Activated CD8-positive, alpha-beta T cell treated with anti-CD3 and anti-CD28 coated beads for 36 hours (primary cell): Measurements from ENCODE around the gene NPBWR2. TPM values are rescaled to one million over a fixed set of nuclear protein-coding genes. Genes with fewer than 3 reads are reported as not detected.
"Not testable (repeated sequence)": the region's sequence is repeated elsewhere in the genome, so short reads cannot be mapped to it uniquely, and the experiment has no call there.

Experiments
- ATAC-seq: fragments of 200-7000 bp; cut with Tn5 transposase; one replicate; pipeline ENCODE4 v1.10.0; 2021; ENCODE audit warnings: mild to moderate bottlenecking, moderate library complexity
- CTCF ChIA-PET: fragments of 350-600 bp; sonication (Branson Sonifier 250); formaldehyde crosslinking; loops from one replicate; lab custom pipeline; 2021; ENCODE audit warnings: antibody characterized with exemption; lab: Charles Lee
- POLR2A ChIA-PET: fragments of 350-600 bp; sonication (Branson Sonifier 250); formaldehyde crosslinking; loops from one replicate; lab custom pipeline; 2021; ENCODE audit warnings: antibody characterized with exemption; lab: Charles Lee
- DNase-seq: peaks from one replicate; pipeline ENCODE4 v3.0.0-alpha.2; 2020
- H3K27ac Mint-ChIP-seq: one replicate; pipeline ENCODE4 v1.8.0; 2021; ENCODE audit warnings: mild to moderate bottlenecking, mixed read lengths
- H3K27me3 Mint-ChIP-seq: one replicate; pipeline ENCODE4 v1.8.0; 2021; ENCODE audit warnings: mixed read lengths
- H3K36me3 Mint-ChIP-seq: one replicate; pipeline ENCODE4 v1.8.0; 2021; ENCODE audit warnings: low read depth, mixed read lengths
- H3K4me1 Mint-ChIP-seq: one replicate; pipeline ENCODE4 v1.8.0; 2021; ENCODE audit warnings: low read depth, mixed read lengths
- H3K4me3 Mint-ChIP-seq: one replicate; pipeline ENCODE4 v1.8.0; 2021; ENCODE audit warnings: mild to moderate bottlenecking, moderate library complexity, mixed read lengths
- H3K9me3 Mint-ChIP-seq: one replicate; pipeline ENCODE4 v1.8.0; 2021; ENCODE audit warnings: mixed read lengths
- CTCF ChIP-seq: fragments of 200-600 bp; IDR thresholded peaks from one replicate; pipeline ENCODE4 v1.8.0; 2022; ENCODE audit warnings: antibody characterized with exemption, mild to moderate bottlenecking
- intact Hi-C: fragments of 100-400 bp; cut with micrococcal nuclease; formaldehyde crosslinking; loops from one replicate; pipeline ENCODE4 v1.10.0; 2022
- total RNA-seq, 2 experiments: library from RNA; stranded (reverse); gene quantifications; one replicate each; pipeline ENCODE4 v1.2.3, GENCODE V29; 2021

NPBWR2 gene
- total RNA-seq, 2 experiments from 2014 or later = not detected

- ATAC-seq (no peak), DNase-seq (no peak)
- Mint-ChIP-seq H3K9me3 (no peaks in the 10 kb centered on the region), H3K36me3 (no peaks in the 10 kb centered on the region), H3K27me3 (peaks cover 7% of the 10 kb centered on the region), H3K4me1 (peaks cover 9% of the 10 kb centered on the region), H3K27ac (no peak overlapping the region), H3K4me3 (no peak overlapping the region)
- no peak for TF ChIP-seq CTCF
- ChIA-PET CTCF (interaction anchor here (1.0 to 4.2 kb wide), 11 partner anchors 9 to 336 kb away, joined by 3 to 61 read pairs (median 6); partner anchors contain the start of genes LKAAEAR1, OPRL1 and RGS19), POLR2A (no interaction called here)
- intact Hi-C loops = loop anchor here (5.0 kb wide), 1 partner anchor 39 kb away; the partner anchor contains the start of genes LKAAEAR1 and OPRL1
Measured at GRCh38 chr20:64121586-64121985, 14.2 kb upstream of the NPBWR2 start.

GRCh38 chr20:64119681-64120341, 12.4 kb upstream of the NPBWR2 start:
- Mint-ChIP-seq H3K4me3 (peak overlapping the region; percentile 51), H3K36me3 (no peaks in the 10 kb centered on the region), H3K27me3 (peaks cover 7% of the 10 kb centered on the region), H3K4me1 (peaks cover 9% of the 10 kb centered on the region), H3K27ac (peak overlapping the region; percentile 80), H3K9me3 (no peaks in the 10 kb centered on the region)
- ATAC-seq = peak; percentile 17
- CTCF ChIA-PET = interaction anchor here (0.6 to 4.2 kb wide), 24 partner anchors 9 to 623 kb away, joined by 3 to 61 read pairs (median 4); partner anchors contain the start of genes C20orf204, LKAAEAR1, NPBWR2 and OPRL1
- peak; percentile 15 for DNase-seq
- intact Hi-C loops = loop anchor here (5.0 kb wide), 1 partner anchor 38 kb away; the partner anchor contains the start of genes LKAAEAR1 and OPRL1
- no peak for TF ChIP-seq CTCF
- POLR2A ChIA-PET = interaction anchor here (0.8 to 1.6 kb wide), 4 partner anchors 17 to 136 kb away, joined by 3 to 4 read pairs (median 3); partner anchors contain the start of gene LKAAEAR1

- POLR2A ChIA-PET = interaction anchor here (1.2 to 1.6 kb wide), 3 partner anchors 17 to 137 kb away, joined by 3 to 4 read pairs (median 3); partner anchors contain the start of gene LKAAEAR1
- Mint-ChIP-seq H3K4me1 (peaks cover 9% of the 10 kb centered on the region), H3K27me3 (peaks cover 7% of the 10 kb centered on the region), H3K4me3 (no peak overlapping the region), H3K36me3 (no peaks in the 10 kb centered on the region), H3K27ac (no peak overlapping the region), H3K9me3 (no peaks in the 10 kb centered on the region)
- CTCF ChIA-PET = interaction anchor here (1.1 to 4.2 kb wide), 7 partner anchors 12 to 145 kb away, joined by 3 to 61 read pairs (median 8); partner anchors contain the start of genes C20orf204 and LKAAEAR1
- no peak for ATAC-seq
- intact Hi-C loops = no loop called here
- TF ChIP-seq CTCF = no peak
- DNase-seq = no peak
Measured at GRCh38 chr20:64119301-64119680, 11.9 kb upstream of the NPBWR2 start.

GRCh38 chr20:64117432-64117777, 10.0 kb upstream of the NPBWR2 start:
- H3K9me3 Mint-ChIP-seq, intact Hi-C loops, DNase-seq, H3K4me3 Mint-ChIP-seq, H3K27me3 Mint-ChIP-seq, ATAC-seq, POLR2A ChIA-PET, H3K27ac Mint-ChIP-seq, H3K4me1 Mint-ChIP-seq, H3K36me3 Mint-ChIP-seq: not testable (repeated sequence)
- CTCF ChIA-PET = interaction anchor here (1.7 kb wide), 1 partner anchor 34 kb away, joined by 5 read pairs; the partner anchor contains the start of gene LKAAEAR1

DNA sequence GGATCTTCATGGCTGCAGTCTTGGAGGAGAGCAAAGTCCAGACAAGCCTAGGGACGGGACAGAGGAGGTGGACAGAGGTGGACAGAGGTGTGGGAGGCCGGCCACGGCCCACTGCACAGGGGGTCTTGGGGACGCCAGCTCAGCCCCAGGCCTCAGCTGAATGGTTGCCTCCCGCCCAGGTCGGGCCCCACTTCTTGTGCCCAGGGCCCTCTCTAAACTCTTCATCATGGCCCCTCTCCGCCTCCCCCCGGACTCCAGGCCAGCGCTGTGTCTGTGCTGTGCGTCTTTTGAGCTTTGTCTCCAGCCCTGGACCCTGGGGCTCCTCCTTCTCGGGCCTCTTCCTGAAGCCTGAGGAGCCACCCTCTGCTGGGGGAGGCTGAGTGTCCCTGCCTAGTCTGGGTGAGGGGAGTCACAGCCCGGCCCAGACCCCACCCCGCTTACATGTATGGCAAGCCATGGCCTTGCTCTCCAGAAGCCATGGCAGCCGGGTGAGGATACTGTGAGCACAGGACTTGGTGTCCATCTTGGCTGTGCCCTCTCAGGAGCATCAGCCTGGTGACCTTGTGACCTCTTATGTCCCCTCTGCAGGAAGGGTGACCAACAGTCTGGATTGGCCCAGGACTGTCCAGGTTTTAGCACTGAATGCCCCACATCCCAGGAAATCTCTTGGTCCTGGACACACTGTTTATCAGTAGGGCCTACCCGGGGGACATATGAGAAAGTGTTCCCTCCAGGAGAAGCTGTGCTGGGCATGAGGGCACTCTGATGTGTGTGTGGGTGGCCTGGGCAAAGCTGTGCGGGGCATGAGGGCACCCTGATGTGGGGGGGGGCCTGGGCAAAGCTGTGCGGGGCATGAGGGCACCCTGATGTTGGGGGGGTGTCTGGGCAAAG, 9.4 kb upstream of the NPBWR2 start:
- no peak for TF ChIP-seq CTCF
- CTCF ChIA-PET = interaction anchor here (0.7 to 1.7 kb wide), 3 partner anchors 14 to 78 kb away, joined by 3 to 5 read pairs (median 3); partner anchors contain the start of gene LKAAEAR1
- DNase-seq = no peak

More for the DNA sequence above, 9.4 kb upstream of the NPBWR2 start:
- Mint-ChIP-seq H3K4me3 (no peak overlapping the region), H3K27me3 (peaks cover 3% of the 10 kb centered on the region), H3K4me1 (peaks cover 9% of the 10 kb centered on the region), H3K36me3 (no peaks in the 10 kb centered on the region), H3K27ac (no peak overlapping the region), H3K9me3 (no peaks in the 10 kb centered on the region)
- no peak for ATAC-seq
- intact Hi-C loops = no loop called here
- POLR2A ChIA-PET = no interaction called here
